A549 (cell line): ENCODE measurements around the gene ZBTB14. TPM values are rescaled to one million over a fixed set of nuclear protein-coding genes. Genes with fewer than 3 reads are reported as not detected.

Source experiments
- ATAC-seq, 2 experiments: fragments of 200-7000 bp in 1 of 2; fragments of >200 bp in 1 of 2; cut with Nextera tagmentation in 1 of 2; cut with Tn5 transposase in 1 of 2; 3 replicates each; pipeline versions ENCODE4 v1.8.0 to v1.9.1; 2018 to 2020; ENCODE audit warnings: mild to moderate bottlenecking in 1 of 2, moderate library complexity in 1 of 2
- CTCF ChIA-PET: fragments of 300-600 bp; sonication (Branson Sonifier 250); formaldehyde crosslinking; extraction: SDS; loops from one replicate; lab custom pipeline; 2021; ENCODE audit warnings: antibody characterized with exemption, inconsistent platforms; lab: Yijun Ruan, JAX
- POLR2A ChIA-PET: fragments of 350-600 bp; formaldehyde crosslinking; extraction: SDS; loops from one replicate; lab custom pipeline; 2021; ENCODE audit warnings: antibody characterized with exemption, inconsistent platforms; lab: Yijun Ruan, JAX
- DNase-seq, 2 experiments: peaks; one replicate each; pipeline versions ENCODE4 v3.0.0 to v3.0.0-alpha.2; 2011 to 2016; ENCODE audit warnings: low read depth in 1 of 2, low spot score in 1 of 2
- FAIRE-seq: peaks from 2 replicates; lab custom pipeline; 2011; peaks lifted over from hg19 to GRCh38; lab: Jason Lieb, UNC
- H3K27ac ChIP-seq, 2 experiments: fragments of >200 bp; sonication (Bioruptor Twin); formaldehyde crosslinking; 3 replicates each; pipeline ENCODE4 v1.5.1; 2016 to 2017
- H3K4me1 ChIP-seq: fragments of >200 bp; sonication (Bioruptor Twin); formaldehyde crosslinking; 3 replicates; pipeline ENCODE4 v1.6.1; 2016
- H3K4me2 ChIP-seq: fragments of >200 bp; sonication (Bioruptor Twin); formaldehyde crosslinking; 3 replicates; pipeline ENCODE4 v1.6.1; 2016
- H3K4me3 ChIP-seq: fragments of >200 bp; sonication (Bioruptor Twin); formaldehyde crosslinking; 3 replicates; pipeline ENCODE4 v1.5.1; 2016
- H3K9me3 ChIP-seq: fragments of >200 bp; sonication (Bioruptor Twin); formaldehyde crosslinking; 3 replicates; pipeline ENCODE4 v1.6.1; 2016
- CTCF ChIP-seq: fragments of >200 bp; sonication (Bioruptor Twin); formaldehyde crosslinking; IDR thresholded peaks from 3 replicates; pipeline ENCODE4 v1.5.1; 2016
- FOSL2 ChIP-seq, 2 experiments: fragments of 450-650 bp in 1 of 2; fragments of >200 bp in 1 of 2; sonication (Bioruptor Twin) in 1 of 2; formaldehyde crosslinking; IDR thresholded peaks; 2 replicates each; pipeline versions ENCODE4 v1.5.0 to v1.6.1; 2016 to 2020; ENCODE audit warnings: mild to moderate bottlenecking in 1 of 2, moderate library complexity in 1 of 2
- FOXS1 ChIP-seq: fragments of 250-450 bp; sonication (Bioruptor Pico); IDR thresholded peaks from 2 replicates; pipeline ENCODE4 v1.5.0; 2020; ENCODE audit warnings: mild to moderate bottlenecking, moderate library complexity
- GATA3 ChIP-seq: IDR thresholded peaks from 2 replicates; pipeline ENCODE4 v1.6.1; 2012; ENCODE audit warnings: borderline replicate concordance
- HES2 ChIP-seq: fragments of >200 bp; sonication (Bioruptor Twin); formaldehyde crosslinking; IDR thresholded peaks from 2 replicates; pipeline ENCODE4 v1.6.1; 2016
- HEYL ChIP-seq: fragments of 250-450 bp; sonication (Bioruptor Pico); IDR thresholded peaks from 2 replicates; pipeline ENCODE4 v1.8.0; 2021; ENCODE audit warnings: mild to moderate bottlenecking, moderate library complexity
- HOXB13 ChIP-seq: fragments of 250-450 bp; sonication (Bioruptor Pico); IDR thresholded peaks from 2 replicates; pipeline ENCODE4 v1.5.0; 2020; ENCODE audit warnings: low read depth, mild to moderate bottlenecking, moderate library complexity
- KDM1A ChIP-seq: fragments of 200-600 bp; sonication (generic); IDR thresholded peaks from 2 replicates; pipeline ENCODE4 v1.6.1; 2016; ENCODE audit warnings: low read depth, mild to moderate bottlenecking
- NR3C1 ChIP-seq: fragments of >200 bp; sonication (Bioruptor Twin); formaldehyde crosslinking; IDR thresholded peaks from 3 replicates; pipeline ENCODE4 v1.6.1; 2017
- PBX3 ChIP-seq: IDR thresholded peaks from 2 replicates; pipeline ENCODE4 v1.6.1; 2012
- PHF8 ChIP-seq: fragments of 200-600 bp; sonication (generic); IDR thresholded peaks from 2 replicates; pipeline ENCODE4 v1.6.1; 2016; ENCODE audit warnings: low read depth, mild to moderate bottlenecking, antibody characterized with exemption, moderate library complexity, borderline replicate concordance
- POLR2A ChIP-seq: IDR thresholded peaks from 2 replicates; pipeline ENCODE4 v1.6.1; 2012; ENCODE audit warnings: mild to moderate bottlenecking, low read length
- RARB ChIP-seq: fragments of 250-450 bp; sonication (Bioruptor Pico); IDR thresholded peaks from 2 replicates; pipeline ENCODE4 v1.8.0; 2021; ENCODE audit warnings: mild to moderate bottlenecking, moderate library complexity
- SREBF2 ChIP-seq: fragments of 450-650 bp; IDR thresholded peaks from 2 replicates; pipeline ENCODE4 v1.6.1; 2014; ENCODE audit warnings: mild to moderate bottlenecking, moderate library complexity
- ZFP36 ChIP-seq: fragments of 450-650 bp; IDR thresholded peaks from 2 replicates; pipeline ENCODE4 v1.6.1; 2014; ENCODE audit warnings: borderline replicate concordance; ENCODE audit not compliant: partially characterized antibody
- WGBS: methylation state at CpG from one replicate; pipeline ENCODE4 v1.1.6; 2017; ENCODE audit errors: missing lambda C conversion rate; 5-methylcytosine and 5-hydroxymethylcytosine counted together
- polyA plus RNA-seq, 4 experiments: library from polyadenylated mRNA; depleted of rRNA in 3 of 4; stranded (reverse); fragments of >200 nt; fragmentation: RNase III in 1 of 4; extraction: RNeasy Plus Mini Kit Qiagen cat#74134 plus additional on column Dnase treatment in 1 of 4; gene quantifications; 2 replicates in 3 of 4; 3 replicates in 1 of 4; pipeline ENCODE4 v1.2.3, GENCODE V29; 2011 to 2017
- TF ChIP-seq, protein P1 (sequence below): IDR thresholded peaks from 2 replicates; pipeline ENCODE4 v1.6.1; 2012
- TF ChIP-seq, protein P2 (sequence below): fragments of 200-600 bp; sonication (generic); IDR thresholded peaks from 2 replicates; pipeline ENCODE4 v1.6.1; 2016; ENCODE audit warnings: antibody characterized with exemption, mild to moderate bottlenecking, moderate library complexity
- TF ChIP-seq, protein P3 (sequence below): IDR thresholded peaks from 2 replicates; pipeline ENCODE4 v1.6.1; 2012; ENCODE audit warnings: low read depth, borderline replicate concordance

Gene ZBTB14
- polyA plus RNA-seq, 2 of the 4 experiments (the other 2 are of a cell fraction), result 7.1 to 23.4 TPM

GRCh38 chr18:5297597-5297996 lies 2.1 kb upstream of the ZBTB14 start:
- TF ChIP-seq RARB (CRISPR knock-in tag) (no peak), KDM1A (no peak), SREBF2 (no peak), HEYL (CRISPR knock-in tag) (no peak), ZFP36 (no peak), FOXS1 (CRISPR knock-in tag) (no peak), GATA3 (no peak), FOSL2 (IDR thresholded peaks at IDR 0.05) (no peak), FOSL2 (CRISPR knock-in tag; IDR thresholded peaks at IDR 0.05) (no peak), NR3C1 (no peak), PBX3 (no peak)
- TF ChIP-seq, protein P1, sequence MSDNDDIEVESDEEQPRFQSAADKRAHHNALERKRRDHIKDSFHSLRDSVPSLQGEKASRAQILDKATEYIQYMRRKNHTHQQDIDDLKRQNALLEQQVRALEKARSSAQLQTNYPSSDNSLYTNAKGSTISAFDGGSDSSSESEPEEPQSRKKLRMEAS, result no peak
- TF ChIP-seq, all 56 proteins: peak for 0
- ATAC-seq (no peak), FAIRE-seq (no peak), DNase-seq (no peak)
- peaks cover 4% of the 10 kb centered on the region; the same call in 1 of the 3 replicates for H3K4me1 ChIP-seq
- 98% methylated on average over 12 of the region's 12 CpGs for WGBS
- ChIA-PET POLR2A (interaction anchor here (1.3 to 1.8 kb wide), 2 partner anchors 58 to 60 kb away, joined by 3 to 49 read pairs; no protein-coding TSS in a partner anchor), CTCF (no interaction called here)
- no peak overlapping the region for H3K4me2 ChIP-seq
- H3K27ac ChIP-seq, result no peak overlapping the region
- H3K4me3 ChIP-seq, result no peak overlapping the region
- H3K9me3 ChIP-seq, result no peaks in the 10 kb centered on the region

DNA sequence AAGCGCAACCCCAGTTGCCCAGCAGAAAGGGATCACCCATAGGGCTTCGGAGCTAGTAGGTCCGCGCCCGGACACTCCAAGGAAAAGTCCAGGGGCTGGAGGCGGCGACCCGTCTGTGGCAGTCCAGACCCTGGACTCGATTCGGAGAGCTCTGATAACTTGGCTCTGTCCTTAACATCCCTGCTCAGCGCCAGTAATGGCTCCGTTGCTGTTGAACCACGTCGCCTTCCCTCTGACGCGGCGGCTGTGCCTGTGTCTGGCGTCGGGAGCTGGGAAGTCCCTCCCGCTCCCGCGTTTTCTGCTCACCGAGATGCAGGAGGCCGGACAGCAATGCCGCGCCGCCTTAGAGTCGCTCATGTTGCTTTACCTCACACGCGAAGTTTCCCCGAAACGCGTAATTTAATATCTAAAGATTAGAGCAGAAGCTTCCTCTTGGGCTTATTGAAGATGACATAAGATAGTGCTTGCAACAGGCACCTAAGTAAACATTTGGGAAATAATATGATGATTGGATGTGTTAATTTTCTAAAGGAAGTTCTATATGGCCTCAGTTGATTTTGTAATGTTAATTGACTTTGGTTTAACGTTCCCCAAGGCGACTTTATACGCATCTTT lies 1.3 kb upstream of the ZBTB14 start:
- TF ChIP-seq PHF8, result peak; percentile 3; the same call in 1 of the 2 replicates
- TF ChIP-seq, protein P2, sequence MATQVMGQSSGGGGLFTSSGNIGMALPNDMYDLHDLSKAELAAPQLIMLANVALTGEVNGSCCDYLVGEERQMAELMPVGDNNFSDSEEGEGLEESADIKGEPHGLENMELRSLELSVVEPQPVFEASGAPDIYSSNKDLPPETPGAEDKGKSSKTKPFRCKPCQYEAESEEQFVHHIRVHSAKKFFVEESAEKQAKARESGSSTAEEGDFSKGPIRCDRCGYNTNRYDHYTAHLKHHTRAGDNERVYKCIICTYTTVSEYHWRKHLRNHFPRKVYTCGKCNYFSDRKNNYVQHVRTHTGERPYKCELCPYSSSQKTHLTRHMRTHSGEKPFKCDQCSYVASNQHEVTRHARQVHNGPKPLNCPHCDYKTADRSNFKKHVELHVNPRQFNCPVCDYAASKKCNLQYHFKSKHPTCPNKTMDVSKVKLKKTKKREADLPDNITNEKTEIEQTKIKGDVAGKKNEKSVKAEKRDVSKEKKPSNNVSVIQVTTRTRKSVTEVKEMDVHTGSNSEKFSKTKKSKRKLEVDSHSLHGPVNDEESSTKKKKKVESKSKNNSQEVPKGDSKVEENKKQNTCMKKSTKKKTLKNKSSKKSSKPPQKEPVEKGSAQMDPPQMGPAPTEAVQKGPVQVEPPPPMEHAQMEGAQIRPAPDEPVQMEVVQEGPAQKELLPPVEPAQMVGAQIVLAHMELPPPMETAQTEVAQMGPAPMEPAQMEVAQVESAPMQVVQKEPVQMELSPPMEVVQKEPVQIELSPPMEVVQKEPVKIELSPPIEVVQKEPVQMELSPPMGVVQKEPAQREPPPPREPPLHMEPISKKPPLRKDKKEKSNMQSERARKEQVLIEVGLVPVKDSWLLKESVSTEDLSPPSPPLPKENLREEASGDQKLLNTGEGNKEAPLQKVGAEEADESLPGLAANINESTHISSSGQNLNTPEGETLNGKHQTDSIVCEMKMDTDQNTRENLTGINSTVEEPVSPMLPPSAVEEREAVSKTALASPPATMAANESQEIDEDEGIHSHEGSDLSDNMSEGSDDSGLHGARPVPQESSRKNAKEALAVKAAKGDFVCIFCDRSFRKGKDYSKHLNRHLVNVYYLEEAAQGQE, result peak; percentile 28; the same call in 1 of the 2 replicates
- no peak for TF ChIP-seq HOXB13 (CRISPR knock-in tag)
- TF ChIP-seq, protein P1, result peak; percentile 82
- TF ChIP-seq, protein P3, sequence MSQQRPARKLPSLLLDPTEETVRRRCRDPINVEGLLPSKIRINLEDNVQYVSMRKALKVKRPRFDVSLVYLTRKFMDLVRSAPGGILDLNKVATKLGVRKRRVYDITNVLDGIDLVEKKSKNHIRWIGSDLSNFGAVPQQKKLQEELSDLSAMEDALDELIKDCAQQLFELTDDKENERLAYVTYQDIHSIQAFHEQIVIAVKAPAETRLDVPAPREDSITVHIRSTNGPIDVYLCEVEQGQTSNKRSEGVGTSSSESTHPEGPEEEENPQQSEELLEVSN, result peak; percentile 96
- no peak for TF ChIP-seq HEYL (CRISPR knock-in tag)
- no peak for TF ChIP-seq CTCF
- TF ChIP-seq PBX3, result no peak
- peak; percentile 43; the same call in 1 of the 2 replicates for TF ChIP-seq POLR2A
- no peak for TF ChIP-seq HES2
- FAIRE-seq (no peak), DNase-seq (peak; percentile 38 to 90), ATAC-seq (peak; percentile 75 to 81)
- Histone ChIP-seq H3K4me3 (peak overlapping the region; percentile 96), H3K9me3 (no peaks in the 10 kb centered on the region), H3K27ac (peak overlapping the region; percentile 67 to 100), H3K4me2 (peak overlapping the region; percentile 73), H3K4me1 (peaks cover 4% of the 10 kb centered on the region; the same call in 1 of the 3 replicates)
- 10% methylated on average over 23 of the region's 36 CpGs for WGBS
- CTCF ChIA-PET, result no interaction called here
- POLR2A ChIA-PET, result interaction anchor here (0.6 to 1.9 kb wide), 5 partner anchors 13 to 1871 kb away, joined by 3 to 49 read pairs (median 7); no protein-coding TSS in a partner anchor
